ENCODE results near the gene IL22RA1.

GRCh38 chr1:24138476-24139221 is 4.3 kb downstream of the IL22RA1 start:
- no peak for TF ChIP-seq EZH2 (IDR thresholded peaks at IDR 0.05; ENCODE audit: low read length, unreplicated experiment)
- no peak for TF ChIP-seq EZH2phosphoT487 (IDR thresholded peaks at IDR 0.05; ENCODE audit: borderline replicate concordance, low read length)

Measured in PC-3 (cell line).